HG03378 (cell line): ENCODE measurements around the gene DTL.

Experiments used
- ATAC-seq: cut with Tn5 transposase; IDR thresholded peaks from one replicate; pipeline ENCODE4 v1.9.1; 2021; ENCODE audit warnings: mild to moderate bottlenecking, moderate library complexity; ENCODE audit not compliant: unreplicated experiment

Gene DTL

GRCh38 chr1:212121779-212122178, 86.2 kb downstream of the DTL start:
- no peak for ATAC-seq

GRCh38 chr1:212124690-212125582, 89.4 kb downstream of the DTL start:
- ATAC-seq, result no peak

GRCh38 chr1:212125654-212126053, 90.1 kb downstream of the DTL start:
- ATAC-seq, result no peak

- no peak for ATAC-seq
These were observed 91.7 kb downstream of the DTL start for GRCh38 chr1:212127221-212127620.

GRCh38 chr1:212129781-212130180, 94.2 kb downstream of the DTL start:
- ATAC-seq, result no peak

- ATAC-seq, result no peak
These were observed 96.5 kb downstream of the DTL start for GRCh38 chr1:212132025-212132424.

- no peak for ATAC-seq
These were observed 97.8 kb downstream of the DTL start for GRCh38 chr1:212133319-212133718.

- no peak for ATAC-seq
These were observed 99.6 kb downstream of the DTL start for GRCh38 chr1:212135166-212135565.

- no peak for ATAC-seq
These were observed 102.3 kb downstream of the DTL start for GRCh38 chr1:212137854-212138253.

- ATAC-seq, result no peak
These were observed 102.9 kb downstream of the DTL start for GRCh38 chr1:212138457-212138856.

GRCh38 chr1:212139526-212140135, 104.1 kb downstream of the DTL start:
- no peak for ATAC-seq

GRCh38 chr1:212141404-212141803, 105.9 kb downstream of the DTL start:
- ATAC-seq, result no peak

- no peak for ATAC-seq
These were observed 107.5 kb downstream of the DTL start for GRCh38 chr1:212142883-212143530.

GRCh38 chr1:212147581-212148033, 112.1 kb downstream of the DTL start:
- no peak for ATAC-seq

- no peak for ATAC-seq
These were observed 114.0 kb downstream of the DTL start for GRCh38 chr1:212149566-212149965.

GRCh38 chr1:212152308-212152693, 116.8 kb downstream of the DTL start:
- ATAC-seq, result no peak

GRCh38 chr1:212152869-212153268, 117.3 kb downstream of the DTL start:
- no peak for ATAC-seq

- ATAC-seq, result no peak
These were observed 118.1 kb downstream of the DTL start for GRCh38 chr1:212153635-212154034.
